Adrenal gland (tissue), 12 donors: ENCODE measurements around the gene ZNF367. TPM values are rescaled to one million over a fixed set of nuclear protein-coding genes. Genes with fewer than 3 reads are reported as not detected.

Experiments
- DNase-seq, 7 donors: peaks; one replicate each; pipeline ENCODE4 v3.0.0-alpha.2; 2019 to 2020
- H3K27ac ChIP-seq, 5 donors: fragments of 200-600 bp; sonication (generic) in 4 of 5; 1 replicate in 3 of 5; 2 replicates in 2 of 5; pipeline versions ENCODE4 v1.5.1 to v1.8.0; 2016 to 2020; ENCODE audit warnings: mild to moderate bottlenecking in 1 of 5
- H3K27me3 ChIP-seq: fragments of 200-600 bp; 2 replicates; pipeline ENCODE4 v1.8.0; 2021
- H3K36me3 ChIP-seq, 2 donors: fragments of 200-600 bp; replicated peaks in 1 of 2; 1 replicate in 1 of 2; 2 replicates in 1 of 2; pipeline versions ENCODE4 v1.5.1 to v1.8.0; 2018 to 2022
- H3K4me1 ChIP-seq, 2 donors: fragments of 200-600 bp; replicated peaks in 1 of 2; 1 replicate in 1 of 2; 2 replicates in 1 of 2; pipeline versions ENCODE4 v1.5.1 to v1.8.0; 2018 to 2021
- H3K4me3 ChIP-seq, 4 donors: fragments of 200-600 bp; sonication (generic) in 3 of 4; one replicate each; pipeline ENCODE4 v1.5.1; 2016 to 2018
- H3K9me3 ChIP-seq, 3 donors: fragments of 200-600 bp; sonication (generic) in 1 of 3; replicated peaks in 1 of 3; 1 replicate in 2 of 3; 2 replicates in 1 of 3; pipeline versions ENCODE4 v1.5.1 to v1.8.0; 2016 to 2021
- CTCF ChIP-seq, 6 experiments: fragments of 450-650 bp in 4 of 6; fragments of 200-600 bp in 2 of 6; sonication (generic) in 1 of 6; IDR thresholded peaks; 1 replicate in 5 of 6; 2 replicates in 1 of 6; pipeline versions ENCODE4 v1.5.1 to v1.8.0; 2016 to 2021; ENCODE audit warnings: antibody characterized with exemption in 6 of 6, mild to moderate bottlenecking in 2 of 6, moderate library complexity in 1 of 6
- POLR2A ChIP-seq, 2 donors: fragments of 450-650 bp; IDR thresholded peaks; one replicate each; pipeline ENCODE4 v1.6.1; 2017; ENCODE audit warnings: antibody characterized with exemption in 2 of 2, mild to moderate bottlenecking in 2 of 2, moderate library complexity in 1 of 2
- WGBS, 4 donors: extraction: QIAGEN DNeasy Blood & Tissue Kit in 2 of 4; methylation state at CpG; one replicate each; pipeline versions ENCODE4 v1.1.5 to v1.1.7; 2013 to 2017; 5-methylcytosine and 5-hydroxymethylcytosine counted together
- intact Hi-C, 2 donors: fragments of 100-400 bp; cut with DNase I; formaldehyde crosslinking; loops; one replicate each; pipeline versions ENCODE4 v1.14.1 to v1.15.0; 2022 to 2023
- polyA plus RNA-seq, 3 donors: library from polyadenylated mRNA; stranded (reverse); fragments of 200-250 nt in 2 of 3; fragments of 350-450 nt in 1 of 3; fragmentation: Illumina TruSeq in 1 of 3; extraction: RNeasy Lipid Tissue Mini Kit (QIAGEN cat#74804) in 1 of 3; gene quantifications; one replicate each; pipeline ENCODE4 v1.2.3, GENCODE V29; 2013 to 2014
- total RNA-seq, 9 donors: library from RNA; depleted of rRNA in 4 of 9; stranded (reverse); fragments of >200 nt in 4 of 9; fragments of 120-200 nt in 1 of 9; fragmentation: NEBNext Ultra II Directional in 1 of 9; extraction: Animal tissue kit (Norgen Biotek cat#: 25700) in 1 of 9; gene quantifications; one replicate each; pipeline versions ENCODE4 v1.1.0 to v1.2.4, GENCODE V29; 2013 to 2023
- donor health status: healthy with polysubstance abuse.
- donor health status: Bipolar disorder and iron deficiency.
- donor health status: DM: yes; HTN: yes; CAD: no.
- donor health status: DM: no; HTN: no; CAD: no.
- donor health status: DM: no; HTN: no; CAD: no.
- donor health status: DM: yes; HTN: yes; CAD: no.

ZNF367 gene
- total and polyA plus RNA-seq, 12 donors, result 0.24 to 5.4 (median 1.2) TPM

DNA sequence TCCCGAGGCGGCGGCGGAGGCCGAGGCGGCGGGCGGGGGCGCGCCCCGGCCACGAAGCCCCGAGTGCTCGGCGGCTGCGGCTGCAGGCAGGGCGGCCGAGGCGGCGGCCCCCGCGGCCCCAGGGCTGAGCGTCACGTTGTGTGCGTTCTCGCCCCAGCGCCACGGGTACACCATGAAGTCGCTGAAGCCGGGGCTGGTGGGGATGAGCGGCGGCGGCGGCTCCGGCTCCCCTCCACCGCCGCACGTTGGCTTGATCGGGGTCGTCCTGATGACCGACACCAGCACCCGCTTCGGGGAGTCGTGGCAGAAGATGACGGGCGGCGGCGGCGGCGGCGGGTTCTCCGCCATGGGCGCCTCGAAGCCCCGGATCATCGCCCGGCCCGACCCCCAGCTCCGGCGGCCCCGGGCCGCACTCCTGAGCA lies 498 bp downstream of the ZNF367 start:
- intact Hi-C loops, result no loop called here
- TF ChIP-seq CTCF (IDR thresholded peaks at IDR 0.05) (no peak), POLR2A (IDR thresholded peaks at IDR 0.05) (no peak)
- Histone ChIP-seq H3K9me3 (no peaks in the 10 kb centered on the region), H3K4me1 (peaks cover 13 to 28% of the 10 kb centered on the region in 2 donors), H3K27ac (peak overlapping the region; percentile 69 to 98 (median 93)), H3K27me3 (no peaks in the 10 kb centered on the region), H3K4me3 (peak overlapping the region; percentile 27 to 84 (median 56)), H3K36me3 (no peaks in the 10 kb centered on the region)
- DNase-seq, result peak in 3 of 7 donors; percentile 21 to 49 (median 29)
- 0 to 2% (median 1%) methylated on average over 10 to 62 of the region's 62 CpGs; no CpG with 5 or more reads in 1 of the 4 donors for WGBS, 4 donors

GRCh38 chr9:96417051-96417586 lies 1.1 kb downstream of the ZNF367 start:
- intact Hi-C loops, result no loop called here
- peak overlapping the region; percentile 28 to 84 (median 55) for H3K4me3 ChIP-seq
- no peaks in the 10 kb centered on the region for H3K9me3 ChIP-seq
- WGBS, 4 donors, result 0 to 1% (median 0%) methylated on average over 4 to 50 of the region's 50 CpGs
- no peaks in the 10 kb centered on the region for H3K36me3 ChIP-seq
- H3K4me1 ChIP-seq, result peaks cover 13 to 28% of the 10 kb centered on the region in 2 donors
- H3K27me3 ChIP-seq, result no peaks in the 10 kb centered on the region
- H3K27ac ChIP-seq, result peak overlapping the region; percentile 24 to 98 (median 93)
- DNase-seq, result peak; percentile 86 to 93 (median 89)
- TF ChIP-seq POLR2A (IDR thresholded peaks at IDR 0.05) (peak in 1 of 2 donors; percentile 71), CTCF (IDR thresholded peaks at IDR 0.05) (peak in 3 of 6 experiments; percentile 13 to 36 (median 19))

DNA sequence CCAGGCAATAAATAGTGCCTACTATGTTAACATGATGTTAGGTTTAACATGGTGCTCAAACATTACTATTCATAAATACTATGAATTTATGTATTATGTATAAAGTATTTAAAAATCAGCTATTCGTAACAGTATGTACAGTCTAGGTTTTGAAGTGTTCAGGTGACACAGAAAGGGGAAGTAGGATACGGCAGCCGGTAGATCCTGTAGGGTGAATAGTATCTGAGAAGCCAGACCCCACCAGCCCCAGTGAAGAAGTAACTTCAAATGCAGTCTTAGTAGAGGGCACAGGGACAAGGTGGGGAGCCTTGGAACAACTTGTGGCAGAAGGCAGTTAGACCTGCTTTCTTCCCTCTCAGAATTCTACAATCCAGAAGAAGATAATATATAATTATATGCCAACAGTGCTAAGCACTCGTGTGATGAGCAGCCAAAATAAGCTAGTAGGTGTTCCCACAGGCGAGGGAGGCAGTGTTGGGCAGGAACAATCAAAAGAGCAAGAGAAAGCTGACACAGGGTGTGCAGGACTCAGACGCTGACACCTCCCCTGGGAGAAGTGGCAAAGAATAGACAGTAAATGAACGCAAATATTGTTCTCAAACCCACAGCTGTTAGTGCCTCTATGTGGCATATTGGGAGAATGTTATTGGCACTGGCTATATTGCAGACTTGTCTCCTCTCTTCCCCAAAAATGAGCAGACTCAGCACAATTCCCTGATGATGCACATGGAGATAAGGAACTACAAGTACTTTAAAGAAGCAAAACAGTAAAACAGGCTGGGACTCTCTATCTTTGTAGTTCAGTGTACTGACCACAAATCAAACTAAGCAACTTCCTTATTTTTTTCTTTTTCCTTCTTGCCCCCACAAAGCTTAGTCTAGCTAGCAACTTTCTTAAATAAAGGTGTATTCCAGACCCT lies 4.6 kb downstream of the ZNF367 start:
- TF ChIP-seq POLR2A (IDR thresholded peaks at IDR 0.05), result no peak
- no peak for TF ChIP-seq CTCF (IDR thresholded peaks at IDR 0.05)
- Histone ChIP-seq H3K9me3 (no peaks in the 10 kb centered on the region), H3K27ac (peak overlapping the region in 1 of 5 donors; percentile 22), H3K4me3 (no peak overlapping the region), H3K4me1 (peaks cover 4 to 7% of the 10 kb centered on the region in 2 donors), H3K36me3 (no peaks in the 10 kb centered on the region), H3K27me3 (no peaks in the 10 kb centered on the region)
- 57 to 78% (median 61%) methylated on average over 7 of the region's 7 CpGs for WGBS, 4 donors
- intact Hi-C loops, result no loop called here
- peak in 2 of 7 donors; percentile 11 to 33 for DNase-seq

DNA sequence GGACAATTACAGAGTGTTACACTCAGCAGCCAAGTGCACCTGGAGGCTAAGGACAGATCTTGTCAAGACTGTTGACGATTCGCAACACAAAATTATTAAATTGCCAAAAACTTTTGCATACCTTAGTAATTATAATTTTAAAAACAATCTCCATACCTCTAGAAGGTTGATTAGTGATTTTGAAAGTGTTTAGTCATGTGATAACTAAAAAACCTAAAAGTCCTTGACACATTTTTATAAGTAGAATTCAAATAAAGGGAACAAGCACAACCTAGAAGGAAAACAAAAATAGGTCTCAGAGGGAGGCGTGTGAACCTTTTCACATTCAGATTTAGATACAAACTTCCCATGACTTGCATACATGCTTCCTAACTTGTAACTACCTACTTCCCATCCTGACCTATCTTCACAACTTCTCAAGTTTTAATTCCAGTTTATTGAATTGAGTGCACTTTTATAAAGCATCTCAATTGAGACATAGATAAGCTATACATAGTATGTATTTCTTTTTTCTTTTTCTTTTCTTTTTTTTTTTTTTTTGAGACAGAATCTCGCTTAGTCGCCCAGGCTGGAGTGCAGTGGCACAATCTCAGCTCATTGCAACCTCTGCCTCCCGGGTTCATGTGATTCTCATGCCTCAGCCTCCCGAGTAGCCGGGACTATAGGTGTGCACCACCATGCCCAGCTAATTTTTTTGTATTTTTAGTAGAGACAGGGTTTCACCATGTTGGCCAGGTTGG lies 5.8 kb downstream of the ZNF367 start:
- no peak overlapping the region for H3K27ac ChIP-seq
- no peak overlapping the region for H3K4me3 ChIP-seq
- no peaks in the 10 kb centered on the region for H3K36me3 ChIP-seq
- 88 to 90% (median 89%) methylated on average over 8 of the region's 8 CpGs for WGBS, 4 donors
- DNase-seq, result no peak
- H3K9me3 ChIP-seq, result no peaks in the 10 kb centered on the region
- TF ChIP-seq POLR2A (IDR thresholded peaks at IDR 0.05) (no peak), CTCF (IDR thresholded peaks at IDR 0.05) (no peak)
- peaks cover 4 to 7% of the 10 kb centered on the region in 2 donors for H3K4me1 ChIP-seq
- H3K27me3 ChIP-seq, result no peaks in the 10 kb centered on the region
- intact Hi-C loops, result no loop called here
